GM12878 (cell line): ENCODE measurements around the gene CORO1C. TPM values are rescaled to one million over a fixed set of nuclear protein-coding genes. Genes with fewer than 3 reads are reported as not detected.
A peak's percentile ranks its signal among the peaks of the same experiment; 100 is the strongest.

Source experiments
- ATAC-seq: fragments of 200-7000 bp; cut with Tn5 transposase; 3 replicates; pipeline ENCODE4 v1.9.1; 2020; ENCODE audit warnings: mild to moderate bottlenecking, moderate library complexity
- BruUV-seq: library from RNA; stranded (reverse); fragments of 400-500 nt; replicated peaks from 2 replicates; lab custom pipeline; 2021; lab: Mats Ljungman, UMichigan
- CTCF ChIA-PET: fragments of 300-600 bp; sonication (Branson Sonifier 250); formaldehyde crosslinking; extraction: SDS; loops from one replicate; lab custom pipeline; 2021; ENCODE audit warnings: inconsistent platforms; lab: Yijun Ruan, JAX
- POLR2A ChIA-PET: fragments of 350-600 bp; formaldehyde crosslinking; extraction: SDS; loops from one replicate; lab custom pipeline; 2021; ENCODE audit warnings: inconsistent platforms; lab: Charles Lee
- RAD21 ChIA-PET: fragments of 300-600 bp; sonication (Branson Sonifier 250); formaldehyde crosslinking; loops from one replicate; lab custom pipeline; 2023; ENCODE audit warnings: antibody characterized with exemption; ENCODE audit not compliant: unreplicated experiment; lab: Charles Lee
- SMC1A ChIA-PET: fragments of 300-600 bp; sonication (Branson Sonifier 250); formaldehyde crosslinking; loops from one replicate; lab custom pipeline; 2023; ENCODE audit not compliant: unreplicated experiment, uncharacterized antibody; lab: Charles Lee
- DNase-seq: peaks from one replicate; pipeline ENCODE4 v3.0.0-alpha.2; 2011; ENCODE audit warnings: low read depth, low spot score
- FAIRE-seq: peaks from 3 replicates; lab custom pipeline; 2011; peaks lifted over from hg19 to GRCh38; lab: Jason Lieb, UNC
- H2AFZ ChIP-seq: 2 replicates; pipeline ENCODE4 v1.6.0; 2011; ENCODE audit warnings: low read depth, low read length, control low read depth; ENCODE audit not compliant: control insufficient read depth
- H3K27ac ChIP-seq: 2 replicates; pipeline ENCODE4 v1.5.1; 2011; ENCODE audit warnings: control low read depth; ENCODE audit not compliant: control insufficient read depth, insufficient read depth
- H3K27me3 ChIP-seq, 2 experiments: replicated peaks in 1 of 2; 2 replicates each; pipeline versions ENCODE4 v1.6.0 to v1.6.1; 2011; ENCODE audit warnings: low read length in 1 of 2; ENCODE audit not compliant: control insufficient read depth in 2 of 2, insufficient read depth in 2 of 2
- H3K36me3 ChIP-seq, 2 experiments: 2 replicates each; pipeline ENCODE4 v1.5.1; 2011; ENCODE audit warnings: low read length in 1 of 2; ENCODE audit not compliant: control insufficient read depth in 2 of 2, insufficient read depth in 2 of 2
- H3K4me1 ChIP-seq: 2 replicates; pipeline ENCODE4 v1.6.1; 2011; ENCODE audit warnings: mild to moderate bottlenecking, low read length, moderate library complexity, mixed read lengths; ENCODE audit not compliant: control insufficient read depth, insufficient read depth
- H3K4me2 ChIP-seq: 2 replicates; pipeline ENCODE4 v1.6.0; 2011; ENCODE audit warnings: control low read depth; ENCODE audit not compliant: control insufficient read depth, insufficient read depth
- H3K4me3 ChIP-seq: fragments of 200-600 bp; sonication (generic); 2 replicates; pipeline ENCODE4 v1.5.1; 2016
- H3K79me2 ChIP-seq: 2 replicates; pipeline ENCODE4 v1.6.0; 2011; ENCODE audit warnings: low read length; ENCODE audit not compliant: control insufficient read depth, insufficient read depth
- H3K9ac ChIP-seq: 2 replicates; pipeline ENCODE4 v1.8.0; 2011; ENCODE audit warnings: low read length, control low read depth, mixed read lengths; ENCODE audit not compliant: control insufficient read depth, insufficient read depth
- H3K9me3 ChIP-seq: replicated peaks from 3 replicates; pipeline ENCODE4 v1.5.1; 2011; ENCODE audit warnings: mild to moderate bottlenecking, low read length; ENCODE audit not compliant: control insufficient read depth, insufficient read depth
- H4K20me1 ChIP-seq: 2 replicates; pipeline ENCODE4 v1.6.0; 2011; ENCODE audit not compliant: control insufficient read depth, insufficient read depth
- KDM1A ChIP-seq: fragments of 200-600 bp; sonication (generic); IDR thresholded peaks from 2 replicates; pipeline ENCODE4 v1.6.1; 2016; ENCODE audit warnings: borderline replicate concordance
- LARP7 ChIP-seq: fragments of 450-650 bp; IDR thresholded peaks from 2 replicates; pipeline ENCODE4 v1.6.1; 2017; ENCODE audit warnings: mild to moderate bottlenecking
- RFX5 ChIP-seq: IDR thresholded peaks from 2 replicates; pipeline ENCODE4 v1.6.1; 2011; ENCODE audit warnings: low read depth, low read length, improper control_type of control experiment
- SRF ChIP-seq, 2 experiments: IDR thresholded peaks; 2 replicates each; pipeline ENCODE4 v1.6.1; 2011; ENCODE audit warnings: low read depth in 2 of 2, low read length in 2 of 2, mild to moderate bottlenecking in 1 of 2, moderate library complexity in 1 of 2
- ZNF24 ChIP-seq: fragments of 450-650 bp; IDR thresholded peaks from 2 replicates; pipeline ENCODE4 v1.6.1; 2017; ENCODE audit warnings: antibody characterized with exemption, mild to moderate bottlenecking
- WGBS: methylation state at CpG from one replicate; pipeline ENCODE4 v1.1.6; 2016; ENCODE audit warnings: low lambda C conversion rate; ENCODE audit not compliant: insufficient replicate concordance, insufficient coverage; ENCODE audit errors: missing lambda C conversion rate; 5-methylcytosine and 5-hydroxymethylcytosine counted together
- in situ Hi-C: fragments of 300-500 bp; cut with MboI; formaldehyde crosslinking; loops from 9 replicates; pipeline ENCODE4 v1.14.3; 2018; ENCODE audit warnings: mixed read lengths
- intact Hi-C: fragments of 100-400 bp; cut with micrococcal nuclease; formaldehyde crosslinking; loops from one replicate; pipeline ENCODE4 v1.14.2; 2022; ENCODE audit not compliant: unreplicated experiment
- polyA plus RNA-seq, 11 experiments: library from polyadenylated mRNA; depleted of rRNA in 4 of 11; unstranded in 6 of 11; stranded (reverse) in 5 of 11; fragments of >200 nt; fragmentation: Nextera tagmentation in 4 of 11; fragmentation: Illumina TruSeq in 1 of 11; extraction: Ambion mirVana in 4 of 11; extraction: Trizol in 1 of 11; gene quantifications; 1 replicate in 1 of 11; 2 replicates in 10 of 11; pipeline versions ENCODE4 v1.2.1 to v1.2.3, GENCODE V29; 2011 to 2016; ENCODE audit warnings: inconsistent platforms in 2 of 11, missing spikeins in 2 of 11, low read depth in 1 of 11
- total RNA-seq, 4 experiments: library from RNA; depleted of rRNA in 3 of 4; stranded (reverse); fragments of >200 nt in 3 of 4; fragmentation: Illumina TruSeq in 1 of 4; extraction: Trizol in 1 of 4; gene quantifications; 2 replicates each; pipeline versions ENCODE4 v1.2.1 to v1.2.3, GENCODE V29; 2013 to 2021
- TF ChIP-seq, protein P1 (sequence below): fragments of 450-650 bp; IDR thresholded peaks from 2 replicates; pipeline ENCODE4 v1.6.1; 2017; ENCODE audit warnings: mild to moderate bottlenecking, moderate library complexity

The CORO1C gene
- total and polyA plus RNA-seq, 10 of the 15 experiments (the other 5 are each of a cell fraction or from before 2014, with no cell fraction given) = 52.7 to 254 (median 171) TPM

DNA sequence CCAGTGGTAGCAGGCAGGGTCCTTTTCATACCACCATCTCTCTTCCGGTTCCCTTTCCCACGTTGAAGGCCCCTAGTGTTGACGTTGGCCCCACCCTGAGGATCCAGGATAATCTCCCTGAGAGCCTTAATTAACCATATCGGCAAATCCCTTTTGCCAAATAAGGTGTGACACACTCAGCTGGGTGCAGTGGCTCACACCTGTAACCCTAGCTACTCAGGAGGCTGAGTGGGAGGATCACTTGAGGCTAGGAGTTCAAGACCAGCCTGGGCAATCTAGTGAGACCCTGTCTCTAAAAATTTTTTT, 130.7 kb downstream of the CORO1C start:
- no peaks in the 10 kb centered on the region for H3K79me2 ChIP-seq
- RAD21 ChIA-PET = interaction anchor here (1.5 kb wide), 1 partner anchor 17 kb away, joined by 5 read pairs; no protein-coding TSS in a partner anchor

DNA sequence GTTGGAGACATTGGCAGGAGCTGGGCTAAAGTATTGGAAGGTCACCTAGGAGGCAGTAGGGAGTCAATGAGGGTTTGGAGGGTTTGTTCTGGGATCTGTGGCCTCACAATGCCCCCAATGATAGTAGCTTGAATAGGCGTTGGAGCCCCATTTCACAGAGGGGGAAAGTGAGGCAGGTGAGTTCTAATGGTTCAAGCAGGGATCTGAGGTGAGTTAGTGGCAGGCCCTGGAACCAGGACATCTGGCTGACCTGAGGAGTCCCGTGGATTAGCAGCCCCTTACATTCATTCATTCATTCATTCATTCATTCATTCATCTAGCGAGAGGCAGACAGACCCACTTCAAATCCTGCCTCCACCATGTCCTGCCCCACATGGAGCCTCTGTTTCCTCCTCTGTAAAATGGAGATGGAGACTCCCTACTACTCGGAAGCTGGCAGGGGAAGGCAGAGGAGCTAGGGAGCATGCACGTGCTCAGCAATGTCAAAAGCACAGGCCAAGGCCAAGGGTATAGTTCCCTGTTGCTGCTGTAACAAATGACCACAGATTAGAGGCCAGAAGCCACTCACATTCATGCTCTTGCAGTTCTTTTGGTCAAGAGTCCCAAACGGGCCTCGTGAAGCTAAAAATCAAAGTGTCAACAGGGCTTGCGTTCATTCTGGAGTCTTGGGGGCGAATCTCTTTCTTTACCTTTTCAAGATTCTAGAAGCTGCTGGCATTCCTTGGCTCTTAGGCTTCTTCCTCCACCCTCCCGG, 131.2 kb downstream of the CORO1C start:
- no peaks in the 10 kb centered on the region for H3K79me2 ChIP-seq
- intact Hi-C loops (loop anchor here (5.0 kb wide), 1 partner anchor 683 kb away; no protein-coding TSS in a partner anchor), in situ Hi-C loops (no loop called here)
- H3K9ac ChIP-seq = no peak overlapping the region
- no peak for DNase-seq
- FAIRE-seq = no peak
- SMC1A ChIA-PET = interaction anchor here (0.7 to 1.1 kb wide), 3 partner anchors 18 to 64 kb away, joined by 4 read pairs; no protein-coding TSS in a partner anchor
- 62% methylated on average over 10 of the region's 10 CpGs for WGBS
- CTCF ChIA-PET = interaction anchor here (0.5 to 1.4 kb wide), 3 partner anchors 15 to 18 kb away, joined by 3 read pairs; no protein-coding TSS in a partner anchor
- ATAC-seq = no peak
- no peak overlapping the region for H3K4me2 ChIP-seq
- no peaks in the 10 kb centered on the region for H3K4me1 ChIP-seq
- POLR2A ChIA-PET = no interaction called here
- no peaks in the 10 kb centered on the region for H3K27me3 ChIP-seq
- H2AFZ ChIP-seq = no peak overlapping the region
- no peak overlapping the region for H3K4me3 ChIP-seq
- no peaks in the 10 kb centered on the region for H4K20me1 ChIP-seq
- no peaks in the 10 kb centered on the region for H3K36me3 ChIP-seq
- H3K9me3 ChIP-seq = no peaks in the 10 kb centered on the region
- TF ChIP-seq LARP7 (no peak), RFX5 (no peak), ZNF24 (peak; percentile 89)
- TF ChIP-seq, protein P1, sequence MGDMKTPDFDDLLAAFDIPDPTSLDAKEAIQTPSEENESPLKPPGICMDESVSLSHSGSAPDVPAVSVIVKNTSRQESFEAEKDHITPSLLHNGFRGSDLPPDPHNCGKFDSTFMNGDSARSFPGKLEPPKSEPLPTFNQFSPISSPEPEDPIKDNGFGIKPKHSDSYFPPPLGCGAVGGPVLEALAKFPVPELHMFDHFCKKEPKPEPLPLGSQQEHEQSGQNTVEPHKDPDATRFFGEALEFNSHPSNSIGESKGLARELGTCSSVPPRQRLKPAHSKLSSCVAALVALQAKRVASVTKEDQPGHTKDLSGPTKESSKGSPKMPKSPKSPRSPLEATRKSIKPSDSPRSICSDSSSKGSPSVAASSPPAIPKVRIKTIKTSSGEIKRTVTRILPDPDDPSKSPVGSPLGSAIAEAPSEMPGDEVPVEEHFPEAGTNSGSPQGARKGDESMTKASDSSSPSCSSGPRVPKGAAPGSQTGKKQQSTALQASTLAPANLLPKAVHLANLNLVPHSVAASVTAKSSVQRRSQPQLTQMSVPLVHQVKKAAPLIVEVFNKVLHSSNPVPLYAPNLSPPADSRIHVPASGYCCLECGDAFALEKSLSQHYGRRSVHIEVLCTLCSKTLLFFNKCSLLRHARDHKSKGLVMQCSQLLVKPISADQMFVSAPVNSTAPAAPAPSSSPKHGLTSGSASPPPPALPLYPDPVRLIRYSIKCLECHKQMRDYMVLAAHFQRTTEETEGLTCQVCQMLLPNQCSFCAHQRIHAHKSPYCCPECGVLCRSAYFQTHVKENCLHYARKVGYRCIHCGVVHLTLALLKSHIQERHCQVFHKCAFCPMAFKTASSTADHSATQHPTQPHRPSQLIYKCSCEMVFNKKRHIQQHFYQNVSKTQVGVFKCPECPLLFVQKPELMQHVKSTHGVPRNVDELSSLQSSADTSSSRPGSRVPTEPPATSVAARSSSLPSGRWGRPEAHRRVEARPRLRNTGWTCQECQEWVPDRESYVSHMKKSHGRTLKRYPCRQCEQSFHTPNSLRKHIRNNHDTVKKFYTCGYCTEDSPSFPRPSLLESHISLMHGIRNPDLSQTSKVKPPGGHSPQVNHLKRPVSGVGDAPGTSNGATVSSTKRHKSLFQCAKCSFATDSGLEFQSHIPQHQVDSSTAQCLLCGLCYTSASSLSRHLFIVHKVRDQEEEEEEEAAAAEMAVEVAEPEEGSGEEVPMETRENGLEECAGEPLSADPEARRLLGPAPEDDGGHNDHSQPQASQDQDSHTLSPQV = no peak
- BruUV-seq = no TSS peak
- RAD21 ChIA-PET = interaction anchor here (1.5 kb wide), 1 partner anchor 17 kb away, joined by 5 read pairs; no protein-coding TSS in a partner anchor
- H3K27ac ChIP-seq = no peak overlapping the region

More for the DNA sequence above, 130.7 kb downstream of the CORO1C start:
- WGBS = 61% methylated on average over 4 of the region's 4 CpGs
- Histone ChIP-seq H3K36me3 (no peaks in the 10 kb centered on the region), H3K9me3 (no peaks in the 10 kb centered on the region), H3K27me3 (no peaks in the 10 kb centered on the region), H4K20me1 (no peaks in the 10 kb centered on the region), H3K4me2 (no peak overlapping the region), H2AFZ (no peak overlapping the region), H3K9ac (no peak overlapping the region), H3K4me3 (no peak overlapping the region), H3K27ac (no peak overlapping the region), H3K4me1 (no peaks in the 10 kb centered on the region)
- ATAC-seq (no peak), DNase-seq (no peak), FAIRE-seq (no peak)
- CTCF ChIA-PET = interaction anchor here (0.5 to 1.4 kb wide), 3 partner anchors 14 to 18 kb away, joined by 3 read pairs; no protein-coding TSS in a partner anchor
- POLR2A ChIA-PET = no interaction called here
- BruUV-seq = no TSS peak
- 0 out of 4 replicates have a peak, but pooled peaks of 1 of the 2 experiments have one; percentile 15 for TF ChIP-seq SRF (IDR thresholded peaks at IDR 0.05; ENCODE audit: low read depth in 2 of 2, low read length in 2 of 2)
- TF ChIP-seq KDM1A = no peak
- intact Hi-C loops = loop anchor here (5.0 kb wide), 1 partner anchor 683 kb away; no protein-coding TSS in a partner anchor
- SMC1A ChIA-PET = interaction anchor here (0.7 to 1.1 kb wide), 3 partner anchors 17 to 63 kb away, joined by 4 read pairs; no protein-coding TSS in a partner anchor
- in situ Hi-C loops = no loop called here
